Ishikawa (cell line): ENCODE results near the gene CLBA1.

Source experiments
- CEBPB ChIP-seq: IDR thresholded peaks from 2 replicates; pipeline ENCODE4 v1.6.1; 2012
- CREB1 ChIP-seq: IDR thresholded peaks from 2 replicates; pipeline ENCODE4 v1.6.1; 2012; ENCODE audit warnings: low read depth
- EGR1 ChIP-seq: IDR thresholded peaks from 2 replicates; pipeline ENCODE4 v1.6.1; 2012
- EP300 ChIP-seq: IDR thresholded peaks from 2 replicates; pipeline ENCODE4 v1.6.1; 2012; ENCODE audit warnings: borderline replicate concordance
- FOXM1 ChIP-seq: IDR thresholded peaks from 2 replicates; pipeline ENCODE4 v1.6.1; 2012; ENCODE audit warnings: low read depth, borderline replicate concordance
- NFIC ChIP-seq: IDR thresholded peaks from 2 replicates; pipeline ENCODE4 v1.6.1; 2012
- RAD21 ChIP-seq: IDR thresholded peaks from 2 replicates; pipeline ENCODE4 v1.6.1; 2012; ENCODE audit warnings: low read depth
- TAF1 ChIP-seq: IDR thresholded peaks from 2 replicates; pipeline ENCODE4 v1.6.1; 2012; ENCODE audit warnings: low read depth, mild to moderate bottlenecking
- TCF12 ChIP-seq: IDR thresholded peaks from 2 replicates; pipeline ENCODE4 v1.6.1; 2012; ENCODE audit warnings: low read depth
- TEAD4 ChIP-seq: IDR thresholded peaks from 2 replicates; pipeline ENCODE4 v1.6.1; 2012
- YY1 ChIP-seq: IDR thresholded peaks from 2 replicates; pipeline ENCODE4 v1.6.1; 2012; ENCODE audit warnings: low read depth
- ZBTB7A ChIP-seq: IDR thresholded peaks from 2 replicates; pipeline ENCODE4 v1.6.1; 2012; ENCODE audit warnings: low read depth
- TF ChIP-seq, protein P1 (sequence below): IDR thresholded peaks from 2 replicates; pipeline ENCODE4 v1.6.1; 2012
- TF ChIP-seq, protein P2 (sequence below): IDR thresholded peaks from 2 replicates; pipeline ENCODE4 v1.6.1; 2012; ENCODE audit warnings: low read depth, mild to moderate bottlenecking
- TF ChIP-seq, protein P3 (sequence below): IDR thresholded peaks from 2 replicates; pipeline ENCODE4 v1.6.1; 2012

CLBA1 gene

DNA sequence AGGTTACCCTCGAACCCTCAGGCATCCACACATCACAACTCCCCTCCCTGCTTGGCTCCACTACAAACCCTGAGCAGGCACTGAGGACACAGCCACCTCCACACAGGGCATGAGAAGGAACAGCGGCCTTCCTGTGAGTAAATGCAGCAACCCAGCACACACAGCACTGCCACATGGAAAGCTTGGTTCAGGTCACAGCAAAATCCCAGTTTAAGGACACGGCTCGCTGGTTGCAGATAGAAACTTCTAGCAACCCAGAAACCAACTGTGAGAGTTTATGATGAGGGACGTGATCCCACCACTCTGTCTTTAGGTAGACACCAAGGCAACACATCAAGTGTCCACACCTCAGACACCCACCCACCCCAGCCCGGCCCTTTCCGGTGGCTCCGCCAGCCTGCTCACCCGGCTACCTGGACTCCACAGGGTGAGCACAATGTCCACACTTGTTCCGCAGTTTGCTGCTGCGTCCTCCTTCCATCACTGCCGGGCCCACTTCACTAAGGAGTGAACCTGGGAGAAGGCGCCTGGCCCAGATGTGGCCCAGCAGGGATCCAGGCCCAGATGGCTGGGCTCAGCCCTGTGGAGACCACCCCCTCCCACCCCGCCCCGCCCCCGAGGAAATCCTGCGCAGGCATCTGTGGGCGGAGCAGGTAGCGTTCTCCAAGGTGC, 22.1 kb downstream of the CLBA1 start:
- TF ChIP-seq EP300 (no peak), NFIC (no peak)

DNA sequence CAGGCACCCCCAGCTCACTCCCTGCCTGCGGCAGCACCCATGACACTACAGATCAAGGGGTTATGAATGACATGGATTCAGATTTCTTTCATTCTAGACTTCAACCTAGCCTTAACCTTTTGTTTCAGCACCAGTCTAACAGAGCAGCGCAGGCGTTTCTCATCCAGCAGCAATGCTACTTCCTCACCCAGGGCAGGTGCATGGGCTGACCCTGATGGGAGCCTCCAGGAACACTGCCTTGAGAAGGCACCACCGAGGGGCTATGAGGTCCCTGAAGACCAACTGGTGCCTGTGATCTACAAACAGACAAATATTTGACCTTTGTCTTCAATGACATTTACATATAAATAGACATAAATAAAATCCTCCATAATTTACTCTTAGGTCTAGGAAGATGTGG, 24.5 kb downstream of the CLBA1 start:
- TF ChIP-seq, protein P1, sequence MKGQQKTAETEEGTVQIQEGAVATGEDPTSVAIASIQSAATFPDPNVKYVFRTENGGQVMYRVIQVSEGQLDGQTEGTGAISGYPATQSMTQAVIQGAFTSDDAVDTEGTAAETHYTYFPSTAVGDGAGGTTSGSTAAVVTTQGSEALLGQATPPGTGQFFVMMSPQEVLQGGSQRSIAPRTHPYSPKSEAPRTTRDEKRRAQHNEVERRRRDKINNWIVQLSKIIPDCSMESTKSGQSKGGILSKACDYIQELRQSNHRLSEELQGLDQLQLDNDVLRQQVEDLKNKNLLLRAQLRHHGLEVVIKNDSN, result no peak
- TF ChIP-seq TEAD4 (no peak), EGR1 (no peak)

DNA sequence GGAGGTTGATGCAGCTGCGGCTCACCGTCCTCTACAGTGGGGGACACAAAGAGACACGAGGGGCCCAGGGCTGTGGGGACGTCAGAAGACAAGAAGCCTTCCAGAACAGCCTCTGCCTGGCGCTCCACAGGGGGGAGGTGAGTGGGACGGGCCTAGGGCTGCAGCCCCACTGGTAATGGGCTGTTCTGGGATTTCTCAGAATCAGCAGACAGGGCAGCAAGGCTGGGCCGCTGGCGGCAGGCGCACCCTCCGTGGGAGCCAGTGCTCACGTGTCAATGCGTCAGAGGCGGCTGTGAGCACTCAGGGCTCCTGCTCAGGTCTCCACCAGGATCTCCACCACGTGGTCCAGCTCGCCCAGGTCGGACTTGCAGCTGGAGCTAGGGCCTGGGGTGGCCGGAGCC, 25.3 kb downstream of the CLBA1 start:
- TF ChIP-seq CEBPB, result no peak
- TF ChIP-seq RAD21, result no peak
- no peak for TF ChIP-seq TEAD4
- no peak for TF ChIP-seq ZBTB7A

DNA sequence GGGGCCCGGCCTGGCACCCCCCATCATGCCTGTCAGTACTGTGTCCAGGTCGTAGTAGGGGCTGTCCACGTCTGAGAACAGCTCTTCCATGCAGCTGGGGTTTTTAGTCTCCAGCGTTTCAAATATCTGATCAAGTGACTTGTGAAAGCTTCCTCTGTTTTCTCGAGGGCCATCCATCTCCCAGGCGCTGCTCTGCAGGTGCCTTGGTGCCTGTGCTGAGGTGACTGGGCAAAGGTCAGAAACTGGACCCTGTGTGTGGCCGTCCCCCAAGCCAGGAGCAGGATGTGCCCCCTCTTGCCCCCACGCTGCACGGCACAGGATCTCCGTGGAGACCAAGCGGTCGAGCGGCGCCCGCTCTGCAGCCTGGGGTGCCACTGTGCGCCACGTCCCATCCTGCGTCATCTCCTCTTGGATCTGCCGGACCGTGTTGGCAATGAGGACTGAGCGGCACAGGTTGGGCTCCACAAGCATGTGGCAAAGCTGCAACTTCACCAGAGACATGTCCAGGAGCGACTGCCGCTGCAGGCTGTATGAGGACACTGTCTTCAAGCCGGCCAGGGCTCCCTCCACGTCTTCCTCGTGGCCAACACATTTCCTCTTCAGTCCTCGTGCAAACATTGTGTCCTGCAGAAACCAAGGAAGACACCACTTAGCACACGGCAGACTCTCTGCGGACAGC, 25.9 kb downstream of the CLBA1 start:
- TF ChIP-seq NFIC, result no peak
- no peak for TF ChIP-seq CREB1
- TF ChIP-seq EGR1, result no peak
- no peak for TF ChIP-seq RAD21
- no peak for TF ChIP-seq FOXM1
- TF ChIP-seq, protein P2, sequence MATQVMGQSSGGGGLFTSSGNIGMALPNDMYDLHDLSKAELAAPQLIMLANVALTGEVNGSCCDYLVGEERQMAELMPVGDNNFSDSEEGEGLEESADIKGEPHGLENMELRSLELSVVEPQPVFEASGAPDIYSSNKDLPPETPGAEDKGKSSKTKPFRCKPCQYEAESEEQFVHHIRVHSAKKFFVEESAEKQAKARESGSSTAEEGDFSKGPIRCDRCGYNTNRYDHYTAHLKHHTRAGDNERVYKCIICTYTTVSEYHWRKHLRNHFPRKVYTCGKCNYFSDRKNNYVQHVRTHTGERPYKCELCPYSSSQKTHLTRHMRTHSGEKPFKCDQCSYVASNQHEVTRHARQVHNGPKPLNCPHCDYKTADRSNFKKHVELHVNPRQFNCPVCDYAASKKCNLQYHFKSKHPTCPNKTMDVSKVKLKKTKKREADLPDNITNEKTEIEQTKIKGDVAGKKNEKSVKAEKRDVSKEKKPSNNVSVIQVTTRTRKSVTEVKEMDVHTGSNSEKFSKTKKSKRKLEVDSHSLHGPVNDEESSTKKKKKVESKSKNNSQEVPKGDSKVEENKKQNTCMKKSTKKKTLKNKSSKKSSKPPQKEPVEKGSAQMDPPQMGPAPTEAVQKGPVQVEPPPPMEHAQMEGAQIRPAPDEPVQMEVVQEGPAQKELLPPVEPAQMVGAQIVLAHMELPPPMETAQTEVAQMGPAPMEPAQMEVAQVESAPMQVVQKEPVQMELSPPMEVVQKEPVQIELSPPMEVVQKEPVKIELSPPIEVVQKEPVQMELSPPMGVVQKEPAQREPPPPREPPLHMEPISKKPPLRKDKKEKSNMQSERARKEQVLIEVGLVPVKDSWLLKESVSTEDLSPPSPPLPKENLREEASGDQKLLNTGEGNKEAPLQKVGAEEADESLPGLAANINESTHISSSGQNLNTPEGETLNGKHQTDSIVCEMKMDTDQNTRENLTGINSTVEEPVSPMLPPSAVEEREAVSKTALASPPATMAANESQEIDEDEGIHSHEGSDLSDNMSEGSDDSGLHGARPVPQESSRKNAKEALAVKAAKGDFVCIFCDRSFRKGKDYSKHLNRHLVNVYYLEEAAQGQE, result no peak
- TF ChIP-seq, protein P3, sequence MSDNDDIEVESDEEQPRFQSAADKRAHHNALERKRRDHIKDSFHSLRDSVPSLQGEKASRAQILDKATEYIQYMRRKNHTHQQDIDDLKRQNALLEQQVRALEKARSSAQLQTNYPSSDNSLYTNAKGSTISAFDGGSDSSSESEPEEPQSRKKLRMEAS, result no peak
- TF ChIP-seq CEBPB, result no peak
- TF ChIP-seq, protein P1, result no peak
- no peak for TF ChIP-seq TEAD4
- TF ChIP-seq TCF12, result no peak
- TF ChIP-seq TAF1, result no peak
- TF ChIP-seq YY1, result no peak
- TF ChIP-seq ZBTB7A, result no peak
- no peak for TF ChIP-seq EP300

DNA sequence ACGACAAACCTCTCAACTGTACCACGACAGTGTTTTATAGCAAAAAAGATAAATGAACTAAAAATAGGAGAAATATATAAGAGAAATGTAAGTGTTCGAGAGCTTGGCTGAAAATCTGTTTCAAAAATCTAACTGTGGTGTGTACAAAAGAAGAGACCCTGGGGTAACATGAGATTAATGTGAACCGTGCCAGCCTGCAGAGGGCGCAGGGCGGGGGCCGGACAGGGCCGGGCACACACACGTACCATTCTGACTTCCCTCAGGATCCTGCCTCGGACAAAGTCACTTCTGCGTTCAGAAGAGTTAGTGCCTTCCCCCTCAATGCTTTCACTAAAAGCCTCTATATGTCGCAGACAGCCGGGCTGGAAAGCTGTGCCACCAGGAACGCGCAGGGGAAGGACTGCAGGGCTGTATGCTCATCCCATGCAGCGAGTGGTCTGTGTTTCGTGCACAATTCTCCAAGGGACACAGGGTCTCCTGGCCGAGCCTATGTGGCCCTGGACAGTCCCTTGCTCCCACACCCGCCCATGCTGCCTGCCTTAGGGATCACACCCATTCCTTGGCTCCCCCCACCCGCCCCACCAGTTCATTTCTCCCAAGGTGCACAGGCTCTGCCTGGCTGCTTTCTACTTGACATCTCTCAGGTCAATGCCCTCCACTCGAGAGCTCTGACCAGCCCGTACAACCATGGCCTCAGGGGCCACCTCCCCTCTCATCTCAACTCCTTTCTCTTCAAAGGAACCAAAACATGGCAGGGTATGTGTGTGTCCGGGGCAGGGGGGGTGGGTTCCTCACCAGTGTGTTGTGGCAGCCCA, 26.8 kb downstream of the CLBA1 start:
- TF ChIP-seq TCF12 (no peak), TEAD4 (no peak), EGR1 (no peak)
- TF ChIP-seq, protein P1, result no peak
- TF ChIP-seq, protein P2, result no peak

DNA sequence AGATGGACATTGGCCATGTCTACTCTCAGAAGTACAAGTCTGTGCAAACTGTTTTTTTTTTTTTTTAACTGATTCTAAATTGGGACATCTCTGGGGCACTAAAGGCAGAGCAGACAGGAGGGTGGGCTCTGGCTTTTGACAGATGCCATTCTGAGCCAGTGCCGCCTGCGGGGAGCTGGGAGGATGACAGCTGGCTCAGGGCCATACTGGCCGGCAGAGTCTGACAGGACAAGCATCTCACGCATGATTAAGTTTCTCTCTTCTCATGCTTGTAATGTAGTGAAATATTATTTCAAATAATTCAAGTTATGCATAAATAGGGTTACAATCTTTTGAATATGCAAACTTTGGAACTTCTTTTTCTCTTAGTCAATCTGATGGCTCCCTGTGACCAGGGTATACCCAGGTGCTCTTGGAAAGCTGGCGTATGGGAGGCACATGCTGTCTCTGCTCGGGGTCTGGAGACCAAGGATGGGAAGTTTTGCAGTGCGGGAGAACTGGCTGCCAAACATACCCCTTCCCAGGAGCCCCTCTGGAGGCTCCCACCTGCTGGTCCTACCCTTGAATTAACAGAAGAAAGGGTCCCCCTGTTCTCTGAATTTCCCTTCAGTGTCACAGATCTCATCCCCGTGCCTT, 27.7 kb downstream of the CLBA1 start:
- TF ChIP-seq, protein P3, result no peak; the same call in 1 of the 2 replicates
- peak; percentile 84 for TF ChIP-seq NFIC
